ENCODE measurements around the gene SLC23A1. TPM values are rescaled to one million over a fixed set of nuclear protein-coding genes. Genes with fewer than 3 reads are reported as not detected.

The SLC23A1 gene
- total RNA-seq, 4 donors from 2014 or later, result not detected

DNA sequence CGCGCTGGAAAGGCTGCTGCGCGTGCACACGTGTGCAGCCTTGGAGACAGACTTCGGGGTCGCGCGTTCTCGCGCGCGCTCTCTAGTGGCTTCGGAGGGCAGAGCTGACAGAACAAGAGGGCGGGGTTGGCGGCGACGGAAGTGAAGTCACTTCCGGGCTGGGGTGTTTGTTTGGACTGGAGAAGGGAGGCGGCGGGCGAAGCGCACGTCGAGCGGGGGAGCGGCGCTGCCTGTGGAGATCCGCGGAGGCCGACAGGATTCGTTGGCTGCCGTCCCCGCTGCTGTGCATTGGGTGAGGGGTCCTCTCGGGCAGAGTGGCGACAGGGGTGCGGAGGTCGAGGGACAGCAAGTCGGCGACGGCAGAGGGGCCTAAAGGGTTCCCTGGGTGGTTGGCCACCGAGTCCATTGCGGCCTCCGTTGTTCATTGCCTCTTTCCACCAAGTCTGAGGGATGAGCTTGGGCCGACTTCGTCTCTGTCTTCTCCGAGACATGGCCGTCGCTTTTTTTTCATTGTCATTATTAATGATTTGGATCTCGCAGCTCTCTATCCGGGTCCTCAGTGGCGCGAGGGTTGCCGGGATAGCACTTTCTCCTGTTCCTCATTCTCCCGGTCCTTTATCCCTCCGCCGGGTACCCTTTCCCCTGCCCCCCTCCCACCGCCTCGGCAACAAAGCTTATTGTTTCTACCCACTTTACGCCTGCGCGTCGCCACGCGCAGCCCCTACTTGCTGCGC is 41.2 kb downstream of the SLC23A1 start, which contains the start of gene PAIP2:
Gene PAIP2 (plus strand): TSS at position 166 of the 734 bp plus-strand sequence. CDS start 21,931 bp downstream, outside the sequence.
- peak; percentile 95 to 97 for DNase-seq (ENCODE audit: low spot score in 2 of 2)
- no peaks in the 10 kb centered on the region for H3K9me3 ChIP-seq
- 0 to 1% methylated on average over 47 to 65 of the region's 66 CpGs for WGBS, 2 donors
- TF ChIP-seq EP300 (IDR thresholded peaks at IDR 0.05) (peak; percentile 66 to 99), POLR2A (IDR thresholded peaks at IDR 0.05) (peak; percentile 88 to 97)
- TF ChIP-seq, protein P1, sequence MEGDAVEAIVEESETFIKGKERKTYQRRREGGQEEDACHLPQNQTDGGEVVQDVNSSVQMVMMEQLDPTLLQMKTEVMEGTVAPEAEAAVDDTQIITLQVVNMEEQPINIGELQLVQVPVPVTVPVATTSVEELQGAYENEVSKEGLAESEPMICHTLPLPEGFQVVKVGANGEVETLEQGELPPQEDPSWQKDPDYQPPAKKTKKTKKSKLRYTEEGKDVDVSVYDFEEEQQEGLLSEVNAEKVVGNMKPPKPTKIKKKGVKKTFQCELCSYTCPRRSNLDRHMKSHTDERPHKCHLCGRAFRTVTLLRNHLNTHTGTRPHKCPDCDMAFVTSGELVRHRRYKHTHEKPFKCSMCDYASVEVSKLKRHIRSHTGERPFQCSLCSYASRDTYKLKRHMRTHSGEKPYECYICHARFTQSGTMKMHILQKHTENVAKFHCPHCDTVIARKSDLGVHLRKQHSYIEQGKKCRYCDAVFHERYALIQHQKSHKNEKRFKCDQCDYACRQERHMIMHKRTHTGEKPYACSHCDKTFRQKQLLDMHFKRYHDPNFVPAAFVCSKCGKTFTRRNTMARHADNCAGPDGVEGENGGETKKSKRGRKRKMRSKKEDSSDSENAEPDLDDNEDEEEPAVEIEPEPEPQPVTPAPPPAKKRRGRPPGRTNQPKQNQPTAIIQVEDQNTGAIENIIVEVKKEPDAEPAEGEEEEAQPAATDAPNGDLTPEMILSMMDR (IDR thresholded peaks at IDR 0.05), result peak; percentile 81 to 95 (median 90)
- H3K27me3 ChIP-seq, result no peaks in the 10 kb centered on the region
- H3K27ac ChIP-seq, result peak within 1 kb of the TSS; percentile 98 to 100 (median 99)
- H3K36me3 ChIP-seq, result peaks cover 0 to 17% (median 0%) of the 10 kb centered on the region in 3 donors
- H3K4me1 ChIP-seq, result peaks cover 4 to 38% (median 20%) of the 10 kb centered on the region in 4 donors
- peak within 1 kb of the TSS; percentile 86 to 96 (median 90) for H3K4me3 ChIP-seq

DNA sequence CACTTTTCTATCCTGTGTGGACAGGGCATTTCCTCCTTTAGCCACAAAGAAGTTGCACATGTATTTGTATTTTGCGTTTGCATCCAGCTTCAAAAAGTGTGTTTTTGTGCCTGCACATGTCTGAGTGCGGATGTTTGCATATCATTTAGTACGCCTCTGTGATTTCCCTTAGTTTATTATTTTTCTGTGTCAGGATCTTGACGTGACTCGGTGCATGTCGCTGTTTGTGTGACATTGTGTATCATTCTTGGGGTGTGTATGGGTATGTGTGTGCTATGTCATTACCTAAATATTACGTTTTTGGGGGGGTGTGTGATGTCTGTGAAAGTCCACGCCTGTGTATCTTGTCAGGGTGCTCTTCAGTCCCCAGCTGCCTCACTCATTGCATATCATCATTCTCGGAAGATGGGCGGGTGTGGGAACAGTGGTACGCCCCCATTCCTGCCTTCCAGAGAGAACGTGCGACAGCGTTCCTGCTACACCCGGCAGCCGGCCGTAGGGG is 41.9 kb downstream of the SLC23A1 start:
- no peak for DNase-seq (ENCODE audit: low spot score in 2 of 2)
- 1% methylated on average over 14 to 17 of the region's 17 CpGs for WGBS, 2 donors
- Histone ChIP-seq H3K36me3 (peaks cover 0 to 10% (median 0%) of the 10 kb centered on the region in 3 donors), H3K9me3 (no peaks in the 10 kb centered on the region), H3K27ac (peak overlapping the region in 3 of 4 donors; percentile 99 to 100 (median 99)), H3K4me1 (peaks cover 4 to 38% (median 20%) of the 10 kb centered on the region in 4 donors), H3K27me3 (no peaks in the 10 kb centered on the region), H3K4me3 (peak overlapping the region; percentile 86 to 96 (median 90))
- TF ChIP-seq, protein P1 (IDR thresholded peaks at IDR 0.05), result no peak
- TF ChIP-seq EP300 (IDR thresholded peaks at IDR 0.05) (no peak), POLR2A (IDR thresholded peaks at IDR 0.05) (no peak)

DNA sequence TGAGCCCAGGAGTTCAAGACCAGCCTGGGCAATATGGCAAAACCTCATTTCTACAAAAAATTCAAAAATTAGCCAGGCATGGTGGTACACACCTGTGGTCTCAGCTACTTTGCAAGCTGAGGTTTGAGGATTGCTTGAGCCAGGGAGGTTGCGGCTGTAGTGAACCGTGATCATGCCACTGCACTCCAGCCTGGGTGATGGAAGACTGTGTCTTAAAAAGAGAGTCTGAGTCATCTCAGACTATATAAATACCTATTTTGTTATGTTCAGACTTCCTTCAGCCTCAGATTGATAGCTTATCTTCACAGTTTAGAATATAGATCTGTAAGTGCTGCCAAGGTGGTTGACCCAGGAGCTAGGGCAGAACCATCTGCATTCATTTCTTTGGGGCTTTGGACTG is 43.0 kb downstream of the SLC23A1 start:
- DNase-seq (ENCODE audit: low spot score in 2 of 2), result no peak
- WGBS, 2 donors, result 95 to 97% methylated on average over 2 of the region's 2 CpGs
- H3K27ac ChIP-seq, result no peak overlapping the region
- TF ChIP-seq EP300 (IDR thresholded peaks at IDR 0.05) (no peak), POLR2A (IDR thresholded peaks at IDR 0.05) (no peak)
- TF ChIP-seq, protein P1 (IDR thresholded peaks at IDR 0.05), result no peak
- peaks cover 4 to 36% (median 20%) of the 10 kb centered on the region in 4 donors for H3K4me1 ChIP-seq
- H3K9me3 ChIP-seq, result no peaks in the 10 kb centered on the region
- H3K27me3 ChIP-seq, result no peaks in the 10 kb centered on the region
- H3K36me3 ChIP-seq, result peaks cover 0 to 3% (median 0%) of the 10 kb centered on the region in 3 donors
- H3K4me3 ChIP-seq, result no peak overlapping the region

DNA sequence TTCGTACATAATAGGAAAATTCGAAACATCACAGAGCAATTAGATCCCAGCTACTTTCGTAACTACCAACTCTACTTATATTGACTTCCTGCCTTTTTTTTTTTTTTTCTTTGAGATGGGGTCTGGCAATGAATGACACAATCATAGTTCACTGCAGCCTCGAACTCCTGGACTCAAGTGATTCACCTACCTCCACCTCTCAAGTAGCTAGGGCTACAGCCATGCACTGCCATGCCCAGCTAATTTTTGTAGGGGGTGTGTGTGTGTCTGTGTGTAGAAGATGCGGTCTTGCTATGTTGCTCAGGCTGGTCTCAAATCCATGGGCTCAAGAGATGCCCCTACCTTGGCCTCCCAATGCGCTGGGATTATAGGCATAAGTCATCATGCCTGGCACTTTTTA is 47.3 kb downstream of the SLC23A1 start:
- Histone ChIP-seq H3K36me3 (peaks cover 0 to 33% (median 0%) of the 10 kb centered on the region in 3 donors), H3K4me1 (peaks cover 0 to 3% (median 2%) of the 10 kb centered on the region in 4 donors), H3K9me3 (no peaks in the 10 kb centered on the region), H3K27me3 (no peaks in the 10 kb centered on the region), H3K4me3 (no peak overlapping the region), H3K27ac (no peak overlapping the region)
- no peak for DNase-seq (ENCODE audit: low spot score in 2 of 2)
- 60 to 68% methylated on average over 6 of the region's 6 CpGs for WGBS, 2 donors
- TF ChIP-seq POLR2A (IDR thresholded peaks at IDR 0.05) (no peak), EP300 (IDR thresholded peaks at IDR 0.05) (no peak)
- TF ChIP-seq, protein P1 (IDR thresholded peaks at IDR 0.05), result no peak

Other genes starting within 250 kb of the SLC23A1 start
- gene SIL1, start 184.9 kb downstream of the SLC23A1 start, total RNA-seq, result 10 to 100 TPM; 41.4 to 63.1 (median 52.8) TPM
- gene MATR3, start 89.6 kb downstream of the SLC23A1 start, total RNA-seq, result 100 to 1,000 TPM; 147 to 231 (median 196) TPM
- gene PAIP2, start 41.4 kb downstream of the SLC23A1 start, total RNA-seq, result 10 to 100 TPM; 70.6 to 99.2 (median 87.3) TPM
- 1 to 10 TPM in 2 of 4 donors, not detected in 2; 2.1 to 2.4 TPM for gene MZB1, start 6.6 kb upstream of the SLC23A1 start, total RNA-seq
- 1 to 10 TPM in 3 of 4 donors, under 1 TPM in 1; 0.63 to 3.6 (median 1.3) TPM for gene PROB1, start 11.8 kb upstream of the SLC23A1 start, total RNA-seq
- 1 to 10 TPM in 2 of 4 donors, not detected in 2; 1.9 to 7.2 TPM for gene SPATA24, start 20.8 kb upstream of the SLC23A1 start, total RNA-seq
- 10 to 100 TPM in 3 of 4 donors, 1 to 10 TPM in 1; 9.2 to 11.4 (median 10.7) TPM for gene DNAJC18, start 56.2 kb upstream of the SLC23A1 start, total RNA-seq
- 10 to 100 TPM; 12.8 to 41.0 (median 25.9) TPM for gene ECSCR, start 79.4 kb upstream of the SLC23A1 start, total RNA-seq
- not detected for gene SMIM33, start 87.7 kb upstream of the SLC23A1 start, total RNA-seq
- gene STING1, start 99.5 kb upstream of the SLC23A1 start, total RNA-seq, result 100 to 1,000 TPM in 1 of 4 donors, 10 to 100 TPM in 3; 48.1 to 102 (median 73.1) TPM
- gene UBE2D2, start 178.0 kb upstream of the SLC23A1 start, total RNA-seq, result 100 to 1,000 TPM in 2 of 4 donors, 10 to 100 TPM in 2; 85.9 to 118 (median 99.7) TPM

Data from tibial nerve (tissue), 4 donors.